Measurements from ENCODE around the gene KIF26B.
"Not testable (repeated sequence)": the region's sequence is repeated elsewhere in the genome, so short reads cannot be mapped to it uniquely, and the experiment has no call there.

KIF26B gene

DNA sequence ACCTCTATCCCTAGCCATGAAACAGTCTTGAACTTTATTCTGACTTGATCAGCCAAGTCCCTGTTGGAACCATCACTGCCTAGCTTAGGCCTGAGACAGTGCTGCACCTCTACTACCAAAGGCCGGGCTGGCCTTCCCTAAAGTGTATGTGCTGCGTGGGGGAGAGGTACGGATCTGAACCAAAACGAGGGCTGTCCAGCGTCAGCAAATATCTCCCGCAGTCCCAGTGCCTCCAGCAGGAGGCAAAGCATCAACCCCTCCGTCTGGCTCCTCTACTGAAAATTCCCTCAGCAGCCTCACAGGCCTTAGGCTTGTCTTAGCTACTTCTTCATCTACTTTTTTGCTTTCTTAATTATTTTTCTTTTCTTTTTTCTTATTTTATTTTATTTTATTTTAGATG is 33.3 kb upstream of the KIF26B start:
- no peak for DNase-seq (ENCODE audit: low spot score)
- in situ Hi-C loops (cut with MboI; ENCODE audit: low sequenced_read_pairs, unreplicated experiment), result no loop called here
- no peak for TF ChIP-seq CTCF (IDR thresholded peaks at IDR 0.05; ENCODE audit: borderline replicate concordance, control extremely low read depth, extremely low read depth, insufficient read depth, missing control alignments)

DNA sequence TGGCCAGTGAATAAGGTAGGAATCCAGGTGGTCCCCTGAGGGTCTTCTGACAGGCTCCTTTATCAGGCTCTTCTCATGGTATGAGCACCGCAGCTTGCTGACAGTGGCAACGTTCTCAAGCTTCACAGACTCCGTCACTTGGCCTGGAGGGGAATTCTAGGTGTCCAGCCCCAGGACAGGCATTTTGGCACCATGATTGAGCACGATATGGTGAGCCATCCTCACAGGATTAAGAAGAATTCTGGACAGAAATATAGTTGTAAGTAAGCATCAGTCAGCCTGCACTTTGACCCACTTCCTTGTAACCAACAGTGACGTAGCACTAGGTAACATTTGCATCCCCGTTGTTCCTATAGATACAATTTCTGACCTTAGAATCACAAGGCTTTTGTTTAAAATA is 30.5 kb upstream of the KIF26B start:
- in situ Hi-C loops (cut with MboI; ENCODE audit: low sequenced_read_pairs, unreplicated experiment), result no loop called here
- TF ChIP-seq CTCF (IDR thresholded peaks at IDR 0.05; ENCODE audit: borderline replicate concordance, control extremely low read depth, extremely low read depth, insufficient read depth, missing control alignments), result no peak
- DNase-seq (ENCODE audit: low spot score), result no peak

- in situ Hi-C loops (cut with MboI; ENCODE audit: low sequenced_read_pairs, unreplicated experiment), result loop anchor here (25.0 kb wide), 1 partner anchor 1338 kb away; no protein-coding TSS in a partner anchor
- DNase-seq (ENCODE audit: low spot score), result no peak
- no peak for TF ChIP-seq CTCF (IDR thresholded peaks at IDR 0.05; ENCODE audit: borderline replicate concordance, control extremely low read depth, extremely low read depth, insufficient read depth, missing control alignments)
These were observed 30.1 kb upstream of the KIF26B start for GRCh38 chr1:245124644-245125043.

DNA sequence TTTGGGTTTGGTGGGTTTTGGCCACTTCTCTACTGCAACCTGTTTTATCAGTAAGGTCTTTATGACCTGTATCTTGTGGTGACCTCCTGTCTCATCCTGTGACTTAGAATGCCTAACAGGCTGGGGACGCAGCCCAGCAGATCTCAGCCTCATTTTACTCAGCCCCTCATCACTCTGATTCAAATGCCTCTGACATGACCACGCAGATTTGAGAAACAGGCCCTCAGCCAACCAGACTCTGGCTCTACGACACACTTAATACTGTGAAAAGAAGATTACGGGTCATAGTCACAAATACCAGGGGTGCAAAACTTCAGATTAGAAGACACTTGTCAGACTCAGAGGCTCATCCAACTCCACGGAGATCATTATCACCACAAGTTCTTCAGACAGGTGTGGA is 28.3 kb upstream of the KIF26B start:
- in situ Hi-C loops (cut with MboI; ENCODE audit: low sequenced_read_pairs, unreplicated experiment), result loop anchor here (25.0 kb wide), 1 partner anchor 1336 kb away; no protein-coding TSS in a partner anchor
- TF ChIP-seq CTCF (IDR thresholded peaks at IDR 0.05; ENCODE audit: borderline replicate concordance, control extremely low read depth, extremely low read depth, insufficient read depth, missing control alignments), result no peak
- no peak for DNase-seq (ENCODE audit: low spot score)

GRCh38 chr1:245128381-245129101 is 26.2 kb upstream of the KIF26B start:
- no peak for DNase-seq (ENCODE audit: low spot score)
- no peak for TF ChIP-seq CTCF (IDR thresholded peaks at IDR 0.05; ENCODE audit: borderline replicate concordance, control extremely low read depth, extremely low read depth, insufficient read depth, missing control alignments)
- in situ Hi-C loops (cut with MboI; ENCODE audit: low sequenced_read_pairs, unreplicated experiment), result loop anchor here (25.0 kb wide), 1 partner anchor 1334 kb away; no protein-coding TSS in a partner anchor

DNA sequence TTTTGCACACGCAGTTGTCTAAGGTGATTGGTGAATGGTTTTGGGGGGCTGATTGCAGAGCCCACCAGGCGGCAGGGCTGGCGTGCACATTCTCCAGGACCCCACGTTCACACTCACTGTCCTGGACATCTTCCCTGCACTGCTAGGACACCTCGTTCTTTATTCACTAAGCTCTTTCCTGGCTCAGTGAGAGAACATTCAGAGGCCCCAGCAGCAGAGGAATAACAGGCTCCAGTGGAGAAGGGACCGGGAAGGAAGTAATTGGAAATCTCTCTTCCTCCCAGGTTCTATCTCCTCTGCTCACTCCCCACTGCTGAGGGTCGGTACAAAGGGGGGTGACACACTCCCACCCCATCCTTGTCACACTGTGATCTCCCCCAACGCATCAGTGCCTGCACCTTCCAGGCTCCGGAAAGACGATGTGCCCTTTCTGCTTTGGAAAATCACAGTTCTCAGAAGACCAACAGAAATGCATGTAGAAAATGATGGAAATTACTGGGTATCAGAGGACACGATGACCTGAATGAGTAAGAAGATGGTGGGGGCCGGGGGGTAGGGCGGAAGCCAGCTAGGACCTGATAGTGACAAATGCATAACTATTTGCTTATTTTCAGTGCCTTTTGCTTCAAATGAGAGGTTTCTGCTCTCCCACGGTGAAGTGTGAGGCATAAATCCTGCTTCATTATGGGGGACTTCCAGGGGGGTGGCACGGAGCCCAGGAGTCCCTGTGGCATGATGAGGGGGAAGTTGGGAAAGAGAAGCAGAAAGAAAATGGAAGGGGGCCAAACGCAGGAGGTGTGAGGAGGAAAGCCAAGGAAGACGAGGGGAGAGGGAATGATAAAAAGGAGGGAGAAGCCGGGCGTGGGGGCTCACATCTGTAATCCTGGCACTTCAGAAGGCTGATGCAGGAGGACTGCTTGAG is 25.2 kb upstream of the KIF26B start:
- no peak for TF ChIP-seq CTCF (IDR thresholded peaks at IDR 0.05; ENCODE audit: borderline replicate concordance, control extremely low read depth, extremely low read depth, insufficient read depth, missing control alignments)
- DNase-seq (ENCODE audit: low spot score), result no peak
- in situ Hi-C loops (cut with MboI; ENCODE audit: low sequenced_read_pairs, unreplicated experiment), result loop anchor here (25.0 kb wide), 1 partner anchor 1333 kb away; no protein-coding TSS in a partner anchor

GRCh38 chr1:245130281-245131025 is 24.3 kb upstream of the KIF26B start:
- in situ Hi-C loops (cut with MboI; ENCODE audit: low sequenced_read_pairs, unreplicated experiment), result loop anchor here (25.0 kb wide), 1 partner anchor 1332 kb away; no protein-coding TSS in a partner anchor
- not testable (repeated sequence) for DNase-seq (ENCODE audit: low spot score)

Measured in GM13976 (cell line).